ENCODE measurements around the gene ZKSCAN5.

- TF ChIP-seq CTCF (IDR thresholded peaks at IDR 0.05) = no peak
- no peak for TF ChIP-seq ARID4B (CRISPR knock-in tag; IDR thresholded peaks at IDR 0.05; ENCODE audit: borderline replicate concordance)
- no peak for TF ChIP-seq ATF6 (CRISPR knock-in tag; IDR thresholded peaks at IDR 0.05)
- no peak for TF ChIP-seq NR1H2 (CRISPR knock-in tag; IDR thresholded peaks at IDR 0.05)
- no peak for TF ChIP-seq USF2 (CRISPR knock-in tag; IDR thresholded peaks at IDR 0.05)
- no peak for TF ChIP-seq IRF2 (CRISPR knock-in tag; IDR thresholded peaks at IDR 0.05; ENCODE audit: borderline replicate concordance, low read depth)
- no peak for TF ChIP-seq CREB1 (CRISPR knock-in tag; IDR thresholded peaks at IDR 0.05)
Observed at GRCh38 chr7:99514050-99514449, 9.6 kb downstream of the ZKSCAN5 start.
